Measurements from ENCODE around the gene MYBL2.

MYBL2 gene

DNA sequence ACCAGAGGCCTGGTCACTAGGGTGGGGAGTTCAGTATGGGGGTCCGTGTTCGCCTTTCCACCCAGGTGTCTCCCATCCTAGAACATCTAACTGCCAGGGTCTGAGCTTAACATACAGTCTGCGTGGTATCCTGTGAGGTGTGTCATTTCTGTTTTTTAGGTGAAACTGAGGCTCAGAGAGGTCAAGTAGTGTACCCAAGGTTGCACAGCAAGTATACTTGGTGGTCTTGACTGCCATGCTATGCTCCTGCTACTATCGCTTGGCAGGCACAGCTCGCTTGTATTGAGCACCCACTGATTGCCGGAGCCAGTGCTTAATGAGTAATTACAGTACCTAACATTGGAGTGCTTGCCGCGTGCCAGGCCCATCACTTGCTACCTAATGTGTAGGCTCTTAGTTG is 33.7 kb downstream of the MYBL2 start:
- no peak overlapping the region for H3K27ac ChIP-seq
- TF ChIP-seq CTCF (IDR thresholded peaks at IDR 0.05) = no peak
- no peak for TF ChIP-seq ZFX (IDR thresholded peaks at IDR 0.05; ENCODE audit: borderline replicate concordance)

GRCh38 chr20:43702502-43702901 is 35.6 kb downstream of the MYBL2 start:
- TF ChIP-seq CTCF (IDR thresholded peaks at IDR 0.05) = no peak
- no peak for TF ChIP-seq ZFX (IDR thresholded peaks at IDR 0.05; ENCODE audit: borderline replicate concordance)
- H3K27ac ChIP-seq = no peak overlapping the region

DNA sequence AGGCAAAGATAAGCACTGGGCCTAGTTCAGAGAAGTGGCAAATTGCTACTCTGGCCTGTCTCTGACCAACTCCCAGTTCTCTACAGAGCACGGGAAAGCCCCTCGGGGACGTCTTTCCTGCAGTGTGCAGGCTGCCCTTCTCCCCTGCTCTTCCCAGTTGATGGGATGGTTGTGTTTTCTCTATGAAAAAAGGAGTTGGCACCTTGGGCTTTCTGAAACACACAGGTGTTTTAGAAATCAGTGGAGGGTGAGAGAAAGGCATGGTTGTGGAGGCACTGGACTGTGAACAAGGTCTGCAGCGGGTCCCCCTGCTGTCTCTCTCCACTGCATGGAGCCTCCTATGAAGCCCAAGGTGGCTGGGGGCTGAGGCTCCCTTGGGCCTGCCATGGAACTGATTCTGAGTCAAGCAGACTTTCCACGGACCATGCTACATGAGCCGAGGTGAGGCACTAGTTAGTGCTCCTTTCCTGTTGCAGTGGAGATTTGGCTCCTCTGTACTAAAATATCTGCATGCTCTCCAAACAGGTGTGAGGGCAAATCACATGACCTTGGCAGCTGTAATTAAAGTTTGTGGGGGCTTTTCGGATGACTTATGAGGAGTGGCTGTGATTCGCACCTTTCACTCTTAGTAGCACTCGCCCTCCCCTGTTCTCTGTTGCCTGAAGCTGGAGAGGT is 43.6 kb downstream of the MYBL2 start:
- H3K27ac ChIP-seq = no peak overlapping the region
- TF ChIP-seq CTCF (IDR thresholded peaks at IDR 0.05) = no peak
- TF ChIP-seq ZFX (IDR thresholded peaks at IDR 0.05; ENCODE audit: borderline replicate concordance) = no peak

GRCh38 chr20:43711098-43711654 is 44.3 kb downstream of the MYBL2 start:
- no peak overlapping the region for H3K27ac ChIP-seq
- TF ChIP-seq ZFX (IDR thresholded peaks at IDR 0.05; ENCODE audit: borderline replicate concordance) = no peak
- TF ChIP-seq CTCF (IDR thresholded peaks at IDR 0.05) = no peak

GRCh38 chr20:43715044-43715443 is 48.1 kb downstream of the MYBL2 start:
- H3K27ac ChIP-seq = no peak overlapping the region

GRCh38 chr20:43715511-43715910 is 48.6 kb downstream of the MYBL2 start:
- TF ChIP-seq ZFX (IDR thresholded peaks at IDR 0.05; ENCODE audit: borderline replicate concordance) (no peak), CTCF (IDR thresholded peaks at IDR 0.05) (no peak)
- H3K27ac ChIP-seq = no peak overlapping the region

More at GRCh38 chr20:43715044-43715443, 48.1 kb downstream of the MYBL2 start:
- TF ChIP-seq ZFX (IDR thresholded peaks at IDR 0.05; ENCODE audit: borderline replicate concordance) = no peak
- no peak for TF ChIP-seq CTCF (IDR thresholded peaks at IDR 0.05)

- TF ChIP-seq ZFX (IDR thresholded peaks at IDR 0.05; ENCODE audit: borderline replicate concordance) (no peak), CTCF (IDR thresholded peaks at IDR 0.05) (no peak)
- H3K27ac ChIP-seq = no peak overlapping the region
These were observed 49.2 kb downstream of the MYBL2 start for GRCh38 chr20:43716123-43716522.

All from 22Rv1 (cell line).